Activated T-cell treated with anti-CD3 and anti-CD28 coated beads, Interleukin-2, amount 50 U/mL, for 1 hour (primary cell): ENCODE results near the gene NCF1.
"Not testable (repeated sequence)": the region's sequence is repeated elsewhere in the genome, so short reads cannot be mapped to it uniquely, and the experiment has no call there.

Experiments used
- DNase-seq: peaks from one replicate; pipeline ENCODE4 v3.0.0-alpha.2; 2020

NCF1 gene

GRCh38 chr7:74773760-74774750, at the start of gene NCF1:
Gene NCF1, plus strand, starts transcription at chr7:74774011. Its CDS starts 21 bp downstream, at chr7:74774032.
- DNase-seq: not testable (repeated sequence)

DNA sequence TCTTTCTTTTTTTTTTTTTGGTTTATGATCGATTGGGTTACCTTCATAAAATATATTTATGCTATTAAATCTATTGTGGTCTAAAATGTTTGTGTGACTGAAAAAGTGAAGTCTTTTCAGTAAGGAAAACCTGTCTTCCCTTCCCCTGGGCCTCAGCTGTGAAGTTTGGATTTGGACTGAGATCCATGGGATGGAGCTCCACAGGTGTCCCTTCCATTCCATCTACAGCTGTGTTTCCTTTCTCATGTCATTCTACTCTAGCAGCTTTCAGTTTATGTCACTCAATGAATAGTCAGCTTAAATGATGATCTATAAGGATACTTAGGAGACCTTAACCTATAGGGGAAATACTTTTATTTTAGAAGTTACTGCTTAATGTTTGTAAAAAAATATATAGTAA, 48.0 kb upstream of the NCF1 start:
- DNase-seq: no peak

- no peak for DNase-seq
Measured at GRCh38 chr7:74726309-74727101, 47.3 kb upstream of the NCF1 start.

DNA sequence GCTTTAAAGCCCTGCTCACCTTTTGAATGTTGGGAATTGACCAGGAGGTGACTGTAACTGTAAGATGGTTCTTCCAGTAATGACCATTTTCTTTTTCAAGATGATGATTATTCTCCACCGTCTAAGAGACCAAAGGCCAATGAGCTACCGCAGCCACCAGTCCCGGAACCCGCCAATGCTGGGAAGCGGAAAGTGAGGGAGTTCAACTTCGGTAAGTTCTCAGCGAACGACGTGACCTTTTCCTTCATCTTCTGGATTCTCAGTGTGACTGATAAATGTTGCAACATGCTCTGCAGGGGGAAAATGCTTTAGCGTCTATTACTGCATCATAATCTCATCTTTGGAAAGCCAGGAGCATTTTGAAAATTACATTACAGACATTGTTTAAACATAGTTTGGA, 45.1 kb upstream of the NCF1 start:
- not testable (repeated sequence) for DNase-seq

GRCh38 chr7:74730186-74730585, 43.6 kb upstream of the NCF1 start:
- DNase-seq: not testable (repeated sequence)

DNA sequence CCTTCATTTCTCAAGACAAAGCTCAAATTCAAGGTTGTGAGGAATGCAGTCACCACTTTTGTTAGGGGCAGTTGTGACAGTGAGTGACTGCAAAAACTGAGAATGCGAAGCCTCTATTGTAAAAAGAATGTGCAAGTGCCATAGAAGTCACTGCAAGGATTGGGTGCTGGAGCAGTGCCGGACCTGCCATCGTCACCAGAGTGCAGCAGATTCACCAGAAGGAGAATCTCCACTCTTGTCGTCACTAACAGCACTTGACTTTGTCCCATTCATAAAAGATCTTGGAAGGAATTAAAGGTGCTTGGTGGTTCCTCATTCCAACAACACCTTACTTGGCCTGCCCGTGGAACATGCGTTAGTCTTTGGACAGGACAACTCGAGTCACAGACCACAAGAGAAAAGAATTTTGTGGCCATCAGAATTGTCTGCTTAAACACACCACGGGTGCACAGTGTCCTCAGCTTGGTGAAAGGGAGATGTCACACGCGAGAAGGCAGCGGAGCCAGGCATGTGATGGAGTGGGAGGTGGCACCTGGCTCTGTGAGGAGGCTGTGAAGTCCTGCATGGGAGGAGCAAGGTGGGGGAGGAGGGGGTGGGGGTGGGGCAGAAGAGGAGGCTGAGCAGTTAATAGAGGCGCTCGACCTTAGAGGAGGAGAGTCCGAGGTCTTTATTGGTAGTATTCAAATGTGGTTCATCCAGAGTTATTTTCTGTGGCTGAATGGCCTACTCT, 33.7 kb upstream of the NCF1 start:
- not testable (repeated sequence) for DNase-seq

GRCh38 chr7:74743936-74744557, 29.8 kb upstream of the NCF1 start:
- not testable (repeated sequence) for DNase-seq

GRCh38 chr7:74753921-74754482, 19.8 kb upstream of the NCF1 start:
- DNase-seq: not testable (repeated sequence)

DNA sequence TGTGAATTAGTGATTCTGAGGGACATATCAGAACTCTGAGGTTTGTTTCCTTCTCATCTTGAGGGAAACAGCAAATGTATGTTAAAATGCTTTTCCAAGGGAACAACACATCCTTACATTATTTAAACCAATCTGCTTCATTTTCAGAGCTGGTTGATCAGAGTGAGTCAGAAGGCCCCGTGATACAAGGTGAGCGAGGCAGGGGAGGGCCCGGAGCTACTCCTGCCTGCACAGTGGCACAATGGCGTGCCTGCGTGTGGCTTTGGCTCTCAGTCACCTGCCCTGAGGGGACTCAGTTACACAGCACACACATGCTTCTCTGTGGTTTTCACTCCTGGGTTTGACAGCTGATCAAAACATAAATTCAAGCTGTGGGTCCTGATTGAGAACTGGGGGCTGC, 17.1 kb upstream of the NCF1 start:
- DNase-seq: not testable (repeated sequence)

DNA sequence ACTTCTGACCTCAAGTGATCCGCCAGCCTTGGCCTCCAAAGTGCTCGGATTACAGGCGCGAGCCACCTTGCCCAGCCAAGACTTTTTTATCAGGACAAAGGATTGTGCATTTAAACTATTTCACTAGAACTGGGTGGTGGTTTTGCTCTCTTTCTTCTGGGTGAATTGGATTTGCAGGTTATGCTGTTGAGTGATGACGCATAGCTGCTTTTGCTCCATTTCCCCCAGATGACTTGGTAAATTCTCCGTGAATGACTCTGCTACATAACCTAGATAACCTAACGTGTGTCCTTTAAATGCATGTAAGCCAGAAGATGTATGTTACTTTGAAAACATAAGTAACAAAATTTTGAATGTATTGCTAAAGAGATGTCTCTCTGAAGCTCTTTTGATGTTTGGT, 15.5 kb upstream of the NCF1 start:
- not testable (repeated sequence) for DNase-seq

DNA sequence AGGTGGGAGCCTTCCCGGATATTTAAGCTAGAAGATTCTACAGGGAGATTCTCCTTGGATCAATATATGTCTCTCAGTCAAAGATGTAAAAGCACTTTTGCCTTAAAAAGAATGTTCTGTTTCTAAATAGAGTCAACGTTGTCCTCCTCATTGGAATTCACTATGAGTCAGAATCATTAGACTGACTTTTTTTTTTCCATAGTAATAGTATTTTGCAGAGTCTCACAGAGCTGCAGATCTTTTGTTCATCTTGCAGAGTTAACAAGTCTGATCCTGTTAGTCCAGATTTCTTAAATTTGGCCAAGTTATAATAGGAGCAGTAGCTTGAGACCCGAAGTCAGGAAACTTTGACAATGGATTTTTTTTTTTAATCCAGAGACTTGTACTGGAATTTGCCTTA, 14.8 kb upstream of the NCF1 start:
- not testable (repeated sequence) for DNase-seq

DNA sequence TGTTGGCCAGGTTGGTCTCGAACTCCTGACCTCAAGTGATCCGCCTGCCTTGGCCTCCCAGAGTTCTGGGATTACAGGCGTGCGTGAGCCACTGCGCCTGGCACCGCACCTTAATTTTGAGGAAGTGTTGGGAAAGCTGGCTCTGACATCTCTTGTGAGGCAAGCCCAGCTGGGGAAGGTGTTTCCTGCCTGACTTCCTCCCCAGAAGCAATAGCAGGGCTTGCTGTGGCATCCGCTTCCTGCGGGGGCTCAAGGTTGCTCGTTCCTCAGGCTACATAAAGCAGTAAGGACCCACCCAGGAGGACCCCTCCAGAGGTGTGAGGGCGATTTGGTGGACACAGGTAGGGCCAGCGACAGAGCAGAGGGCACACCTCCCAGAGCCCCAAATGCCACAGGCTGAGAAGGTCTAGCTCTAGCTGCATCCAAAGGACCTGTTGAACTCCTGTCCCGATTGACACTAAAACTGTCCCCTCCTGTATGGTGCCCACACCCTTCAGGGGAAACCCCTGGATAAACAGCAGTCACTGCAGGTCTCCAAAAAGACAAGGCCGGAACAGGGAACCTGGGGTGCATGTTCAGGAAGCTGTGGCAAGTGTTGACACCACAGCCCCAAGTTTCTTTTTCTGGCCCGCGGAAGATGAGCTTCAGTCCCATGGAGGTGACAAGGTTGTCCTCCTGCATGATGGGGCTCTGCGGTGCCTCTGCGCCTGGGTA, 8.4 kb upstream of the NCF1 start:
- DNase-seq: not testable (repeated sequence)

DNA sequence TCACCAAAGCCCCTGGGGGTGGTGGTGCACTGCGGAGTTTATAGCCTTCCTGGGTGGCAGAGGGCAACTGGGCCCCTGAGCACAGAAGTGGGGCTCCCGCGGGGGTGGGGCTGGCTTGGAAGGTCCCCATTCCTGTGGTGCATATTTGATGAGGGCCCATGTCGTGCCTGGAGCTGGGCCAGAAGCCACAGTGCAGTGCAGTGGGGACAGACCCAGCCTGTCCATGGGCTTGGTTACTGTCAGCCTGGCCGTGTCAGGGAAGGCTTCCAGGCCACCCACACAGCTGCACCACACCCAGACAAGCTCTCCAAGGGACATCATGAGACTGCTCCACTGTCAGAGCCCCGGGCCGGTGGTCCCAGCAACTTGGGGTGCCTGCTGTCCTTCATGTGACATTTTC, 7.3 kb upstream of the NCF1 start:
- not testable (repeated sequence) for DNase-seq

GRCh38 chr7:74766991-74767390, 6.8 kb upstream of the NCF1 start:
- not testable (repeated sequence) for DNase-seq

DNA sequence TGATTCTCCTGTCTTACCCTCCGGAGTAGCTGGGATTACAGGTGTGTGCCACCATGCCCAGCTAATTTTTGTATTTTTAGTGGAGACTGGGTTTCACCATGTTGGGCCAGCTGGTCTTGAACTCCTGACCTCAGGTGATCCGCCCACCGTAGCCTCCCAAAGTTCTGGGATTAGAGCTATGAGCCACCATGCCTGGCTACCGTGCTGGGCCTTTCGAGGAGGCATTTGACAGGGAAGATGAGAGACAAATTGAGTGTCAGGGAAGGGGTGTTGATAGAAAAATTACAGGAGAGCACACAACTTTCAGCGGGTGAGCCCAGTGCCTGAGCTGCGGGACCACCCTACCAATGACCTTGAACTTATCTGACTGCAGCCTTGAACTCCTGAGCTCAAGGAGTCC, 3.7 kb upstream of the NCF1 start:
- not testable (repeated sequence) for DNase-seq

- DNase-seq: not testable (repeated sequence)
Measured at GRCh38 chr7:74772093-74772492, 1.7 kb upstream of the NCF1 start.

DNA sequence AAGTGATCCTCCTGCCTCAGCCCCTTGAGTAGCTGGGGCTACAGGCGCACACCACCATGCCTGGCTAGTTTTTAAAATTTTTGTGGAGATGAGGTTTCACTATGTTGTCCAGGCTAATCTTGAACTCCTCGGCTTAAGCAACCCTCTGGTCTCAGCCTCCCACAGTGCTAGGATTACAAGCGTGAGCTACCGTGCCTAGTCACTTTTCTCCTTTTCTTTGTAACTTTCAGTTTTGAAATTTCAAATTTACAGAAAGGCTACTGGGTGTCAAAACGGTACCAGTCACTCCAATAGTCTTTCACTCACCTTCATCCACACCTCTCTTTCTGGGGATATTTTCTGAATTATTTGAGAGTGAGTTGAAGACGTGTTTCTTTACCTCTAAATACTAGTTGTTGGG, 1.3 kb downstream of the NCF1 start:
- DNase-seq: not testable (repeated sequence)

GRCh38 chr7:74779053-74779452, 5.2 kb downstream of the NCF1 start:
- not testable (repeated sequence) for DNase-seq

DNA sequence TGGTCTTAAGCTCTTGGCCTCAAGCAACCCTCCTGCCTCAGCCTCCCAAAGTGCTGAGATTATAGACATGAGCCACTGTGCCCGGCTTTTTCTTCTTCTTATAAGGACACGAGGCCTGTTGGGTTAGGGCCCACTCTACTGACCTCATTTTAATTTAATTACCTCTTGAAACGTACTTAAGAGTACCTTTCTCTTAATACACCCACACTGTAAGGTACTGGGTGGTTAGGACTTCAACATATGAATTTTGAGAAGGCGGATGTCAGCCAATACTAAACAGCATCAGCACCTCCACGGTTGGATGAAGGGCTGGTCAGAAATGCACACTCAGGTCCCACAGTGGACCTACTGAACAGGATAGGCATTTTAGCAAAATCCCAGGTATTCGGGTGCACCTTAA, 7.9 kb downstream of the NCF1 start:
- DNase-seq: not testable (repeated sequence)

DNA sequence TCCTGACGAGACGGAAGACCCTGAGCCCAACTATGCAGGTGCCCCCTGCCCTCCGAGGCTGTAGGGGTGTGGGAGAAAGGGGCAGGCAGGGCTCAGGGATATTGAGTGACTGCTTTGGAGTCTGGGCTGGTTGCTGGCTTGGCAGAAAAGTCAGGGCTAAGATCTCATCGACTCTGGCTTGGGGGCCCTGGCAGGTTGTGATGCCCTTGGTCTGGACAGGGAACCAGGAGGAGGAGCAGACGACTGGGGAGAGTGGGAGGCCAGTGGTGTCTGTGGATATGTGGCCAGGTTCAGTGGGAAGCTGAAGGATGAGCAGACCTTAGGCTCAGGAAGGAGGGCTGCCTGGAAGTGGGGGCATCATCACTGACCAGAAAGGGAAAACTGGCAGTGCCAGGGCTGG, 9.8 kb downstream of the NCF1 start:
- DNase-seq: not testable (repeated sequence)
